CD4-positive, CD25-positive, alpha-beta regulatory T cell (primary cell): Measurements from ENCODE around the gene ZFP90. TPM values are rescaled to one million over a fixed set of nuclear protein-coding genes. Genes with fewer than 3 reads are reported as not detected.

ENCODE experiments used
- ATAC-seq, 2 donors: fragments of 150-1000 bp; cut with Tn5 transposase; one replicate each; pipeline ENCODE4 v1.10.0; 2021; ENCODE audit warnings: low read depth in 2 of 2, moderate number of reproducible peaks in 2 of 2, moderate library complexity in 1 of 2
- DNase-seq, 3 donors: peaks; one replicate each; pipeline versions ENCODE4 v3.0.0 to v3.0.0-alpha.2; 2012 to 2022; ENCODE audit warnings: mixed read lengths in 1 of 3
- H3K27ac ChIP-seq: one replicate; pipeline ENCODE4 v1.7.0; 2013; ENCODE audit warnings: mild to moderate bottlenecking, low read length; ENCODE audit not compliant: insufficient read depth, poor library complexity, severe bottlenecking
- H3K27me3 ChIP-seq: one replicate; pipeline ENCODE4 v1.7.0; 2013; ENCODE audit warnings: low read length; ENCODE audit not compliant: control insufficient read depth, insufficient read depth
- H3K36me3 ChIP-seq: one replicate; pipeline ENCODE4 v1.7.0; 2013; ENCODE audit warnings: mild to moderate bottlenecking, low read length, moderate library complexity; ENCODE audit not compliant: control insufficient read depth, insufficient read depth
- H3K4me1 ChIP-seq: 2 replicates; pipeline ENCODE4 v1.7.0; 2013; ENCODE audit warnings: mild to moderate bottlenecking, low read length; ENCODE audit not compliant: insufficient read depth, control insufficient read depth, poor library complexity, severe bottlenecking
- H3K4me3 ChIP-seq: one replicate; pipeline ENCODE4 v1.7.0; 2013; ENCODE audit warnings: low read depth, mild to moderate bottlenecking, low read length, moderate library complexity
- H3K9me3 ChIP-seq, 2 experiments: 1 replicate in 1 of 2; 2 replicates in 1 of 2; pipeline ENCODE4 v1.7.0; 2013; ENCODE audit warnings: low read length in 2 of 2, mild to moderate bottlenecking in 1 of 2, moderate library complexity in 1 of 2; ENCODE audit not compliant: control insufficient read depth in 2 of 2
- H3K27ac Mint-ChIP-seq, 3 donors: one replicate each; pipeline ENCODE4 v1.8.0; 2020 to 2022; ENCODE audit warnings: mild to moderate bottlenecking in 3 of 3, mixed read lengths in 3 of 3, moderate library complexity in 2 of 3
- H3K27me3 Mint-ChIP-seq: one replicate; pipeline ENCODE4 v1.8.0; 2022; ENCODE audit warnings: mild to moderate bottlenecking, mixed read lengths
- H3K36me3 Mint-ChIP-seq: one replicate; pipeline ENCODE4 v1.8.0; 2020; ENCODE audit warnings: mixed read lengths
- H3K4me1 Mint-ChIP-seq, 4 donors: one replicate each; pipeline ENCODE4 v1.8.0; 2020 to 2022; ENCODE audit warnings: mixed read lengths in 4 of 4, mild to moderate bottlenecking in 1 of 4
- H3K4me3 Mint-ChIP-seq, 4 donors: one replicate each; pipeline ENCODE4 v1.8.0; 2020 to 2022; ENCODE audit warnings: mild to moderate bottlenecking in 4 of 4, mixed read lengths in 4 of 4, moderate library complexity in 3 of 4
- H3K9me3 Mint-ChIP-seq, 7 donors: one replicate each; pipeline ENCODE4 v1.8.0; 2020 to 2022; ENCODE audit warnings: mixed read lengths in 7 of 7, mild to moderate bottlenecking in 3 of 7, moderate library complexity in 2 of 7
- polyA plus RNA-seq, 4 donors: library from polyadenylated mRNA; unstranded; fragments of 300-500 nt; fragmentation: Illumina TruSeq; gene quantifications; one replicate each; pipeline ENCODE4 v1.2.3, GENCODE V29; 2021
- total RNA-seq: library from RNA; stranded (reverse); gene quantifications from one replicate; pipeline ENCODE4 v1.2.3, GENCODE V29; 2022

Gene ZFP90
- total and polyA plus RNA-seq, 5 donors from 2014 or later: 20.6 to 49.3 (median 24.8) TPM

DNA sequence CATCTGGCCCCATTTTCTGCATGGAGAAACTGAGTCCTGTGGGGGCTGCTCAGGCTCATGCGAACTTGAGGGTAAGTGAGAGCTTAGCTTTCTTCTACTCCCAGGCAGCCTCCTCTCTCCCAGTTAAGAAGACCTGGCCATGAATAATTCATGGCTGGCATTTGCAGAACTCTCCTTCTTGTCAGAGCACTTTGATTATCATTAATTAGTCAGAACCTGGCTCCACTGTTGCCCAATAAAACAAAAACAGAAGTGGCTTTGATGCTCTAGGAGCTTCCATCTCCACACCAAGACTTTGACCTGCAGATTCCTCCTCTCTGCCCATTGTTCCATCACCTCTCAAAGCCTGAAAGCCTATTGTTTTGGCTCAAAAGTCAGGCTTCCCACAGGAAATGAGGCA is 60.5 kb downstream of the ZFP90 start:
- Mint-ChIP-seq H3K4me1 (no peaks in the 10 kb centered on the region), H3K36me3 (no peaks in the 10 kb centered on the region), H3K9me3 (no peaks in the 10 kb centered on the region), H3K27me3 (no peaks in the 10 kb centered on the region), H3K4me3 (no peak overlapping the region), H3K27ac (no peak overlapping the region)
- H3K9me3 ChIP-seq: no peaks in the 10 kb centered on the region
- no peaks in the 10 kb centered on the region for H3K36me3 ChIP-seq
- no peak overlapping the region for H3K4me3 ChIP-seq
- no peak for ATAC-seq
- H3K27ac ChIP-seq: no peak overlapping the region
- H3K27me3 ChIP-seq: no peaks in the 10 kb centered on the region
- DNase-seq: no peak
- no peaks in the 10 kb centered on the region for H3K4me1 ChIP-seq

DNA sequence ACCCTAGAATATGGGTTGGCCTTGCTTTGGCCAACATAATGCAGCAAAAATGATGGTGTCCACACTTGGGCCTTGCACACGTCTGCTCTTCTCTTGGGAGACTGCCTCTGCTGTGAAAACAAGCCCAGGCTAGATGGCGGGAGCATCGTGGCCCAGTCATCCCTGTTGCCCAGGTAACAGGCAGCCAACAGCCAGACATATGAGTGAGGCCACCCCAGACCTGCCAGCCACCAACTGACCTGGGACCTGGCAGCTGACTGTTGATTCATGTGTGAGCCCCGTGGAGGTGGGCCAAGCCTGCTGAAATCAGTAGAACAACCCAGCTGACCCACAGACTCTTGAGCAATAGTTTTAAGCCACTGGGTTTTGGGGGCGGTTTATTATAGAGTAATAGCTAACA is 66.7 kb downstream of the ZFP90 start:
- no peak overlapping the region for H3K27ac ChIP-seq
- H3K27me3 ChIP-seq: no peaks in the 10 kb centered on the region
- DNase-seq (no peak), ATAC-seq (no peak)
- no peaks in the 10 kb centered on the region for H3K4me1 ChIP-seq
- no peak overlapping the region for H3K4me3 ChIP-seq
- Mint-ChIP-seq H3K4me1 (no peaks in the 10 kb centered on the region), H3K36me3 (no peaks in the 10 kb centered on the region), H3K4me3 (no peak overlapping the region), H3K9me3 (peaks cover 0 to 5% (median 0%) of the 10 kb centered on the region in 7 donors), H3K27ac (no peak overlapping the region), H3K27me3 (no peaks in the 10 kb centered on the region)
- H3K36me3 ChIP-seq: no peaks in the 10 kb centered on the region
- H3K9me3 ChIP-seq: no peaks in the 10 kb centered on the region

DNA sequence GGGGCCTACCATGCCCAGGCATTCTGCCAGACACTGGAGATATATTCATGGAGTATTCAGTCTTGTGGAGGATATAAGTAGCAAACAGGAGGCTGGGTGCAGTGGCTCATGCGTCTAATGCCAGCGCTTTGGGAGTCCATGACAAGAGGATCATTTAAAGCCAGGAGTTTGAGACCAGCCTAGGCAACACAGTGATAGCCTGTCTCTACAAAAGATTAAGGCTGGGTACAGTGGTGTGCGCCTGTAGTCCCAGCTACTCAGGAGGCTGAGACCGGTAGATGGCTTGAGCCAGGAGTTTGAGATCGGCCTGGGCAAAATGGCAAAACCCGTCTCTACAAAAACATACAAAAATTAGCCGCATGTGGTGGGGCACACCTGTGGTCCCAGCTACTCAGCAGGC is 68.4 kb downstream of the ZFP90 start:
- ATAC-seq: no peak
- Histone ChIP-seq H3K36me3 (no peaks in the 10 kb centered on the region), H3K4me1 (no peaks in the 10 kb centered on the region), H3K27me3 (no peaks in the 10 kb centered on the region), H3K27ac (no peak overlapping the region), H3K9me3 (no peaks in the 10 kb centered on the region), H3K4me3 (no peak overlapping the region)
- no peaks in the 10 kb centered on the region for H3K27me3 Mint-ChIP-seq
- no peak overlapping the region for H3K27ac Mint-ChIP-seq
- peaks cover 1% of the 10 kb centered on the region for H3K36me3 Mint-ChIP-seq
- no peaks in the 10 kb centered on the region for H3K4me1 Mint-ChIP-seq
- no peak overlapping the region for H3K4me3 Mint-ChIP-seq
- DNase-seq: no peak
- peaks cover 0 to 5% (median 0%) of the 10 kb centered on the region in 7 donors for H3K9me3 Mint-ChIP-seq

DNA sequence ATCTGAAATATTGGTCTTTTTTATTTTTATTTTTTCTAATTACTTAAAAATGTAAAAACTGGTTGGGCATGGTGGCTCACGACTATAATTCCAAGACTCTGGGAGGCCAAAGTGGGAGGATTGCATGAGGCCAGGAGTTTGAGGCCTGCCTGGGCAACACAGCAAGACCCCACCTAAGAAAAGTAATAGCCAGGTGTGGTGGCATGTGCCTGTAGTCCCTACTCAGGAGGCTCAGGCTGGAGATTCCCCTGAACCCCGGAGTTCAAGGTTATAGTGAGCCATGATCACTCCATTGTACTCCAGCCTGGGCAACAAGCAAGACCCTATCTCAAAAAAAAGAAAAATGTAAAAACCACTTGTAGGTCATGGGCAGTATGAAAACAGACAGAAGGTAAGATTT is 69.2 kb downstream of the ZFP90 start:
- Mint-ChIP-seq H3K9me3 (peaks cover 0 to 7% (median 1%) of the 10 kb centered on the region in 7 donors), H3K4me3 (no peak overlapping the region), H3K27ac (peak overlapping the region in 1 of 3 donors; percentile 72), H3K27me3 (no peaks in the 10 kb centered on the region), H3K4me1 (no peaks in the 10 kb centered on the region), H3K36me3 (peaks cover 5% of the 10 kb centered on the region)
- H3K4me3 ChIP-seq: no peak overlapping the region
- DNase-seq: no peak
- ATAC-seq: no peak
- no peaks in the 10 kb centered on the region for H3K27me3 ChIP-seq
- no peaks in the 10 kb centered on the region for H3K4me1 ChIP-seq
- H3K9me3 ChIP-seq: peaks cover 0 to 5% of the 10 kb centered on the region in 2 experiments
- no peak overlapping the region for H3K27ac ChIP-seq
- no peaks in the 10 kb centered on the region for H3K36me3 ChIP-seq

DNA sequence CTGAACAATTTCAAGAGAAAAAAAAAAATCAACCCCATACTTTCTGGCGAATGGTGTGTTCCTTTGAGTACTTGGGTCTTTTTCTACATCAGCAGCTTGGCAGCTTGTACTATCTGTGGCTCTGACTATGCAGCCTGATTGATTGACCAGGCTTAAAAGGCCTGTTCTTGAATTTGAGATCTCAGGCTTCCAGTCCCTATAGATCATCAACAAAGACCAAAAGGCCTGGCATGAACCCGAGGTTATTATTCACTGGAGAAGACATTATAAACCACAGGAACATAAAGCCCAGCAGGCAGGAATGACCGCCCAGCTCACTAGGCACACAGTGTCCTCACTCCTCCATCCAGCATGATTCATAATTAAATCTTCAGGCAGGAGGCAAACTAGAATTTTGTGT is 73.9 kb downstream of the ZFP90 start:
- no peaks in the 10 kb centered on the region for H3K4me1 Mint-ChIP-seq
- Histone ChIP-seq H3K27me3 (no peaks in the 10 kb centered on the region), H3K9me3 (peaks cover 5 to 14% of the 10 kb centered on the region in 2 experiments), H3K27ac (no peak overlapping the region), H3K4me3 (no peak overlapping the region), H3K4me1 (no peaks in the 10 kb centered on the region), H3K36me3 (no peaks in the 10 kb centered on the region)
- DNase-seq (no peak), ATAC-seq (no peak)
- H3K4me3 Mint-ChIP-seq: no peak overlapping the region
- no peaks in the 10 kb centered on the region for H3K27me3 Mint-ChIP-seq
- H3K36me3 Mint-ChIP-seq: peaks cover 5% of the 10 kb centered on the region
- peaks cover 0 to 15% (median 5%) of the 10 kb centered on the region in 7 donors for H3K9me3 Mint-ChIP-seq
- no peak overlapping the region for H3K27ac Mint-ChIP-seq

DNA sequence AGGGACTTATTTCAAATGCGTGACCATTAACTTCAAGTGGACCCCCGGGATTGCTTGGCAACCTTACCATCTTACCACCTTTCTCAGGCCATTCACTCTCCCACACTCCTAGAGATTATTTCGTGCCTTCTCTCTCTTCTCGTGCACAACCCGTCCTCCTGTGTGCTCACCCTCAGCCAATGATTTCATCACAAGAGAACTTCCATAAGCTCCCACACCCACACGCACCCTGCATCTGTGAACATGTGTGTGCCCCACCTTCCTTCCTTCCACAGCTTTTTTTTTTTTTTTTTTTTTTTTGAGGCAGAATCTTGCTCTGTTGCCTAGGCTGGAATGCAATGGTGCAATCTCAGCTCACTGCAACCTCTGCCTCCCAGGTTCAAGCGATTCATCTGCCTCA is 78.6 kb downstream of the ZFP90 start:
- ATAC-seq: no peak
- no peaks in the 10 kb centered on the region for H3K4me1 Mint-ChIP-seq

More for the DNA sequence above, 78.6 kb downstream of the ZFP90 start:
- Mint-ChIP-seq H3K27ac (peak overlapping the region in 1 of 3 donors; percentile 0), H3K9me3 (peaks cover 0 to 12% (median 4%) of the 10 kb centered on the region in 7 donors), H3K27me3 (no peaks in the 10 kb centered on the region), H3K4me3 (no peak overlapping the region), H3K36me3 (peaks cover under 1% of the 10 kb centered on the region)
- Histone ChIP-seq H3K27ac (no peak overlapping the region), H3K27me3 (no peaks in the 10 kb centered on the region), H3K36me3 (no peaks in the 10 kb centered on the region), H3K4me1 (no peaks in the 10 kb centered on the region), H3K9me3 (peaks cover 5 to 14% of the 10 kb centered on the region in 2 experiments), H3K4me3 (no peak overlapping the region)
- no peak for DNase-seq

Other genes starting within 250 kb of the ZFP90 start
- 38.4 TPM for gene SLC7A6OS, start 228.3 kb upstream of the ZFP90 start, total RNA-seq
- gene SLC7A6OS, start 228.3 kb upstream of the ZFP90 start, polyA plus RNA-seq: 10 to 100 TPM; 23.7 to 28.0 (median 26.8) TPM
- 53.8 TPM for gene PRMT7, start 228.3 kb upstream of the ZFP90 start, total RNA-seq
- 10 to 100 TPM; 32.4 to 34.8 (median 34.1) TPM for gene PRMT7, start 228.3 kb upstream of the ZFP90 start, polyA plus RNA-seq
- gene SMPD3, start 90.8 kb upstream of the ZFP90 start, total RNA-seq: 16.1 TPM
- gene SMPD3, start 90.8 kb upstream of the ZFP90 start, polyA plus RNA-seq: 10 to 100 TPM in 3 of 4 donors, 1 to 10 TPM in 1; 7.1 to 20.3 (median 18.6) TPM
- gene CDH3, start 106.0 kb downstream of the ZFP90 start, total RNA-seq: 0.32 TPM
- gene CDH3, start 106.0 kb downstream of the ZFP90 start, polyA plus RNA-seq: under 1 TPM in 3 of 4 donors, not detected in 1; 0.03 to 0.38 (median 0.08) TPM
- gene CDH1, start 198.0 kb downstream of the ZFP90 start, total RNA-seq: 4.6 TPM
- under 1 TPM; 0.41 to 0.85 (median 0.62) TPM for gene CDH1, start 198.0 kb downstream of the ZFP90 start, polyA plus RNA-seq